H4 (cell line): Measurements from ENCODE around the gene PCDHGA4. TPM values are rescaled to one million over a fixed set of nuclear protein-coding genes. Genes with fewer than 3 reads are reported as not detected.
"Not testable (repeated sequence)": the region's sequence is repeated elsewhere in the genome, so short reads cannot be mapped to it uniquely, and the experiment has no call there.

ENCODE experiments used
- DNase-seq: peaks from one replicate; pipeline ENCODE4 v3.0.0-alpha.2; 2015; ENCODE audit warnings: low spot score
- total RNA-seq: library from RNA; depleted of rRNA; stranded (reverse); fragments of >200 nt; shearing (Covaris generic); gene quantifications from 2 replicates; pipeline ENCODE4 v1.2.3, GENCODE V29; 2014

PCDHGA4 gene
- total RNA-seq, 1 experiment from 2014 or later: 0.74 TPM

DNA sequence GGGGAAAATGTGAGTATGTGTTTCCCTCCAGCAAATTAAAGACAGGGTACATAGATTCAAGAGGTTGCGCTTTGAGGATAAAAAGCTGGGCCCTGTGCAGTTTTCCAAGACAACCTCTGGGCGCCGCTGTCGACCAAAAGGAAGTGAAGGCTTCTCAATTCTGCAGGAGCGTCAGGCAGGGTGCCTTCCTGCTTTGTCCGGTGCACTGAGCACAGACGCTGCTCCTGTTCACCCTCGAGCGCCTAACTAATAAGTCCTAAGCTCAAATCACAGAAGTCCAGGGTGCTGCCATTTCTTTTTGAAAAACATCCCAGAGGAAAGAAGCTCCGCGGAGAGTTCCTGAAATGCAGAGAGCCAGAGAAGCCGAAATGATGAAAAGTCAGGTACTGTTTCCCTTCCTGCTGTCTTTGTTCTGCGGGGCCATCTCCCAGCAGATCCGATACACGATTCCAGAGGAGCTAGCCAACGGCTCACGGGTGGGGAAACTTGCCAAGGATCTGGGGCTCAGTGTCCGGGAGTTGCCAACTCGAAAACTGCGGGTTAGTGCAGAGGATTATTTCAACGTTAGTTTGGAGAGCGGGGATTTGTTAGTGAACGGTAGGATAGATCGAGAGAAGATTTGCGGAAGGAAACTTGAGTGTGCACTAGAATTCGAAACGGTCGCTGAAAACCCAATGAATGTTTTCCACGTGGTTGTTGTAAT, 4.8 kb upstream of the PCDHGA4 start, which contains the start of gene PCDHGB1:
PCDHGB1 (plus strand) TSS at position 183 of the 703 bp plus-strand sequence; CDS start at position 345, 162 bp downstream.
- DNase-seq: peak; percentile 20

GRCh38 chr5:141351591-141351990, 3.2 kb upstream of the PCDHGA4 start:
- DNase-seq: no peak

- no peak for DNase-seq
Observed at GRCh38 chr5:141355641-141356040, 820 bp downstream of the PCDHGA4 start.

- DNase-seq: no peak
Observed at GRCh38 chr5:141356133-141356532, 1.3 kb downstream of the PCDHGA4 start.

DNA sequence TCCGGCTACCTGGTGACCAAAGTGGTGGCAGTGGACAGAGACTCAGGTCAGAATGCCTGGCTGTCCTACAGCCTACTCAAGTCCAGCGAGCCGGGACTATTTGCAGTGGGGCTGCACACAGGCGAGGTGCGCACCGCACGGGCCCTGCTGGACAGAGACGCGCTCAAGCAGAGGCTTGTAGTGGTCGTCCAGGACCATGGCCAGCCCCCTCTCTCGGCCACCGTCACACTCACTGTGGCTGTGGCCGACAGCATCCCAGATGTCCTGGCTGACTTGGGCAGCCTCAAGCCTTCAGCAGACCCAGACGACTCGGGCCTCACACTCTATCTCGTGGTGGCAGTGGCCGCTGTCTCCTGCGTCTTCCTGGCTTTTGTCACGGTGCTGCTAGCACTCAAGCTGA, 2.1 kb downstream of the PCDHGA4 start:
- DNase-seq: no peak

GRCh38 chr5:141359790-141360426, 5.1 kb downstream of the PCDHGA4 start, which contains the start of gene PCDHGB2:
Gene PCDHGB2 (plus strand): TSS chr5:141359994. CDS start chr5:141360136, 142 bp downstream.
- DNase-seq: no peak

DNA sequence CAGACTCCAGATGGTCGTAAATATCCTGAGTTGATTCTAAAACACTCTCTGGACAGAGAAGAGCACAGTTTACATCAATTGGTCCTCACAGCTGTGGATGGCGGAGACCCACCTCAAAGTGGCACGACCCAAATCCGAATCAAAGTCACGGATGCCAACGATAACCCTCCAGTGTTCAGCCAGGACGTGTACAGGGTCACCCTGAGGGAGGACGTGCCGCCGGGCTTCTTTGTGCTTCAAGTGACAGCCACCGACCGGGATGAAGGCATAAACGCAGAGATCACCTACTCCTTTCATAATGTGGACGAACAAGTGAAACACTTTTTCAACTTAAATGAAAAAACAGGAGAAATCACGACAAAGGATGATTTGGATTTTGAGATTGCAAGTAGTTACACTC, 5.9 kb downstream of the PCDHGA4 start:
- DNase-seq: no peak

GRCh38 chr5:141362719-141363118, 7.9 kb downstream of the PCDHGA4 start:
- DNase-seq: no peak

DNA sequence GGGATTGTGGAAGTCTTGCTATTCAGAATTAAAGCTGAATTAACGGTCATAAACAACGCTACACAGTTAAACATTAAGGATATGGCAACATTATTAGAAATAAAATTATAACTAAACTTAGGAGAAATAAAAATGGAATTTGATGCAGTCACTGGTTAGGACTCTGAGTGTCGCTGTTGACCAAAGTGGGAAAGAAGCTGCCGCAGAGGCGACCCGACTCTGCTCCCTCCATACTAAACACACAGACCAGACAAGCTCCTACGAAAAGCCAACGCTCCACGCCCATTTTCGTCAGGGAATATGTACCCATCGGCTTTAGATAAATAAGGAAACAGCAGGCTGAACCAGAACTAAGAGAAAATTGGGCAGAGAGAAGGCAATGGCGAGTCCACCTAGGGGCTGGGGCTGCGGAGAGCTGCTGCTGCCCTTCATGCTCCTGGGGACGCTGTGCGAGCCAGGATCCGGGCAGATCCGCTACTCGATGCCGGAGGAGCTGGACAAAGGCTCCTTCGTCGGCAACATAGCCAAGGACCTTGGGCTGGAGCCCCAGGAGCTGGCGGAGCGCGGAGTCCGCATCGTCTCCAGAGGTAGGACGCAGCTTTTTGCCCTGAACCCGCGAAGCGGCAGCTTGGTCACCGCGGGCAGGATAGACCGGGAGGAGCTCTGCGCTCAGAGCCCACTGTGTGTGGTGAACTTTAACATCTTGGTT, 9.3 kb downstream of the PCDHGA4 start, which contains the start of gene PCDHGA5:
PCDHGA5 (plus strand) TSS at position 211 of the 709 bp plus-strand sequence; CDS start at position 380, 169 bp downstream.
- DNase-seq: no peak

DNA sequence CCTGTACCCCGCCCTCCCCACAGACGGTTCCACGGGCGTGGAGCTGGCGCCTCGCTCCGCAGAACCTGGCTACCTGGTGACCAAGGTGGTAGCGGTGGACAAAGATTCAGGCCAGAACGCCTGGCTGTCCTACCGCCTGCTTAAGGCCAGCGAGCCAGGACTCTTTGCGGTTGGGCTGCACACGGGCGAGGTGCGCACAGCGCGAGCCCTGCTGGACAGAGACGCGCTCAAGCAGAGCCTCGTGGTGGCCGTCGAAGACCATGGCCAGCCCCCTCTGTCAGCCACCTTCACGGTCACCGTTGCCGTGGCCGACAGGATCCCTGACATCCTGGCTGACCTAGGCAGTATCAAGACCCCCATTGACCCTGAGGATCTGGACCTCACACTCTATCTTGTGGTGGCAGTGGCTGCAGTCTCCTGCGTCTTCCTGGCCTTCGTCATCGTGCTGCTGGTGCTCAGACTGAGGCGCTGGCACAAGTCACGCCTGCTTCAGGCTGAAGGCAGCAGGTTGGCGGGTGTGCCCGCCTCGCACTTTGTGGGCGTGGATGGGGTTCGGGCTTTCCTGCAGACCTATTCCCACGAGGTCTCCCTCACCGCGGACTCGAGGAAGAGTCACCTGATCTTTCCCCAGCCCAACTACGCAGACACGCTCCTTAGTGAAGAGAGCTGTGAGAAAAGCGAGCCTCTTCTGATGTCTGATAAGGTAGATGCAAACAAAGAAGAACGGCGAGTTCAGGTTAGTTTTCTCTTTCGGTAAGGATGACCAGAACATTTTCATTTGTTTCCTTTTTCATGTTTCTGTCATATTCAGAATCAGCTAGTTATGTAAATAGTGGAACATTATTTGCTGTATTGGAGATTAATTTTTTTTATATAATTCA, 11.4 kb downstream of the PCDHGA4 start:
- no peak for DNase-seq

- DNase-seq: no peak
Observed at GRCh38 chr5:141369994-141370848, 15.4 kb downstream of the PCDHGA4 start, which contains the start of gene PCDHGB3. Gene PCDHGB3 (plus strand): TSS chr5:141370242. CDS start chr5:141370395, 153 bp downstream.

DNA sequence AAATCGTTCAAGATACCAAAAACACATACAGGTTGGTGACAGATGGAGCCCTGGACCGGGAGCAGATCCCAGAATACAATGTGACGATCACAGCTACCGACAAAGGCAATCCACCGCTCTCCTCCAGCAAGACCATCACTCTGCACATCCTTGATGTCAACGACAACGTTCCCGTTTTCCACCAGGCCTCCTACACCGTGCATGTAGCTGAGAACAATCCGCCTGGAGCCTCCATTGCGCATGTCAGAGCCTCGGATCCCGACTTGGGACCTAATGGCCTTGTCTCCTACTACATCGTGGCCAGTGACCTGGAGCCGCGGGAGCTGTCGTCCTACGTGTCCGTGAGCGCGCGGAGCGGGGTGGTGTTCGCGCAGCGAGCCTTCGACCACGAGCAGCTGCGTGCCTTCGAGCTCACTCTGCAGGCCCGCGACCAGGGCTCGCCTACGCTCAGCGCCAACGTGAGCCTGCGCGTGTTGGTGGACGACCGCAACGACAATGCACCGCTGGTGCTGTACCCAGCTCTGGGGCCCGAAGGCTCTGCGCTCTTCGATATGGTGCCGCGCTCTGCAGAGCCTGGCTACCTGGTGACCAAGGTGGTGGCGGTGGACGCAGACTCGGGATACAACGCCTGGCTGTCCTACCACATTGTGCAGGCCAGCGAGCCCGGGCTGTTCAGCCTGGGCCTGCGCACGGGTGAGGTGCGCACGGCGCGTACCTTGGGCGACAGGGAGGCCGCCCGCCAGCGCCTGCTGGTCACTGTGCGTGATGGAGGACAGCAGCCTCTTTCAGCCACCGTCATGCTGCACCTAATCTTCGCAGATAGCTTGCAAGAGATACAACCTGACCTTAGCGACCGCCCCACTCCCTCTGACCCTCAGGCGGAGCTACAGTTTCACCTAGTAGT, 17.0 kb downstream of the PCDHGA4 start:
- DNase-seq: no peak

- no peak for DNase-seq
Observed at GRCh38 chr5:141373673-141374317, 19.0 kb downstream of the PCDHGA4 start, which contains the start of gene PCDHGA6. Gene PCDHGA6 (plus strand): TSS chr5:141373891. CDS start chr5:141374084, 193 bp downstream.

DNA sequence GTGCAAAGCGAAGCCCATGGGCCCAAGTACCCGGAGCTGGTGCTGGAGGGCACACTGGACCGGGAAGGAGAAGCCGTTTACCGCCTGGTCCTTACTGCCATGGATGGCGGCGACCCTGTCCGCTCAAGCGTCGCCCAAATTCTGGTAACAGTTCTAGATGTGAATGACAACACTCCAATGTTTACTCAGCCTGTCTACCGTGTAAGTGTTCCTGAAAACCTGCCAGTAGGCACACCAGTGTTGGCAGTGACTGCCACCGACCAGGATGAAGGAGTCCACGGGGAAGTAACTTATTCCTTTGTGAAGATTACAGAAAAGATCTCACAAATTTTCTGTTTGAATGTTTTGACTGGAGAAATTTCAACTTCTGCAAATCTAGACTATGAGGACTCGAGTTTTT, 19.8 kb downstream of the PCDHGA4 start:
- no peak for DNase-seq

DNA sequence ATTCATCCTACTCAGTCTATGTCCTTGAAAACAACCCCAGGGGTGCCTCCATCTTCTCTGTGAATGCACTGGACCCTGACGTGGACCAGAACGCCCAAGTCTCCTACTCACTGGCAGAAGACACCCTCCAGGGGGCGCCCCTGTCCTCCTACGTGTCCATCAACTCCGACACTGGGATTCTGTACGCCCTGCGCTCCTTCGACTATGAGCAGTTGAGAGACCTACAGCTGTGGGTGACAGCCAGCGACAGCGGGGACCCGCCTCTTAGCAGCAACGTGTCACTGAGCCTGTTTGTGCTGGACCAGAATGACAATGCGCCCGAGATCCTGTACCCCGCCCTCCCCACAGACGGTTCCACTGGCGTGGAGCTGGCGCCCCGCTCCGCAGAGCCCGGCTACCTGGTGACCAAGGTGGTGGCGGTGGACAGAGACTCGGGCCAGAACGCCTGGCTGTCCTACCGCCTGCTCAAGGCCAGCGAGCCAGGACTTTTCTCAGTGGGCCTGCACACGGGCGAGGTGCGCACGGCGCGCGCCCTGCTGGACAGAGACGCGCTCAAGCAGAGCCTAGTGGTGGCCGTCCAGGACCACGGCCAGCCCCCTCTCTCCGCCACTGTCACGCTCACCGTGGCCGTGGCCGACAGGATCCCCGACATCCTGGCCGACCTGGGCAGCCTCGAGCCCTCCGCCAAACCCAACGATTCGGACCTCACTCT, 20.8 kb downstream of the PCDHGA4 start:
- DNase-seq: not testable (repeated sequence)

DNA sequence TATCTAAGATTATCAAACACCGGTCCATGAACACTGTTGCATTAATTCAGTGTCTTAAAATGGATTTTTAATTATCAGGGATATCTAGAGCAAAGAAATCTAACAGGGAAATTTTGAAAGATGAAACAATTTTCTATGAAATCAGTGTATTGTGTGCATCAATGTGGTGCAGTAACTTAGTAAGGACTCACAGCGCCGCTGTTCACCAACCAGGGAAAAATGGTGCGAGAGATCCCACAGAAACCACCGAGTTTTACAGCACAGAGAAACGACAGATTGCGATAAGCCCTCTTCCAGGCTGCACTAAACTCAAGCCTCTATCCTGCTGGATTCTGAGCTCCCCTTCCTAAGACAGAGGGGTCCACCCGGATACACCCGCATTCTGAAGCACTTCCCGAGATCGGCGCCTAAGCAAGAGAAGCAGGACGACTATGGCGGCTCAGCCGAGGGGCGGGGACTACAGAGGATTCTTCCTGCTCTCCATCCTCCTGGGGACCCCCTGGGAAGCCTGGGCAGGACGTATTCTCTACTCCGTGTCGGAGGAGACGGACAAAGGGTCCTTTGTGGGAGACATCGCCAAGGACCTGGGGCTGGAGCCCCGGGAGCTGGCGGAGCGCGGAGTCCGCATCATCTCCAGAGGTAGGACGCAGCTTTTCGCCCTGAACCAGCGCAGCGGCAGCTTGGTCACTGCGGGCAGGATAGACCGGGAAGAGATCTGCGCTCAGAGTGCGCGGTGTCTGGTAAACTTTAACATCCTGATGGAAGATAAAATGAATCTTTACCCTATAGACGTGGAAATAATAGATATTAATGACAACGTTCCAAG, 27.9 kb downstream of the PCDHGA4 start, which contains the start of gene PCDHGA7:
PCDHGA7 (plus strand) TSS at position 274 of the 826 bp plus-strand sequence; CDS start at position 432, 158 bp downstream.
- DNase-seq: no peak

GRCh38 chr5:141383345-141383744, 28.5 kb downstream of the PCDHGA4 start:
- DNase-seq: no peak
